Right lobe of liver (tissue), 4 donors: Measurements from ENCODE around the gene PYGM.

Source experiments
- POLR2A ChIP-seq: fragments of 450-650 bp; IDR thresholded peaks from one replicate; pipeline ENCODE4 v1.6.1; 2017; ENCODE audit warnings: antibody characterized with exemption, mild to moderate bottlenecking
- TF ChIP-seq, protein P1 (sequence below), 4 donors: fragments of 200-600 bp in 3 of 4; fragments of 450-650 bp in 1 of 4; IDR thresholded peaks; one replicate each; pipeline versions ENCODE4 v1.5.1 to v1.8.0; 2016 to 2022; ENCODE audit warnings: antibody characterized with exemption in 4 of 4, mild to moderate bottlenecking in 2 of 4
- donor health status: DM: no; HTN: no; CAD: no.
- donor health status: DM: no; HTN: no; CAD: no.
- donor health status: DM: no; HTN: yes; CAD: no.

GRCh38 chr11:64772303-64773018 lies 12.7 kb upstream of the PYGM start:
- TF ChIP-seq POLR2A, result no peak
- TF ChIP-seq, protein P1, sequence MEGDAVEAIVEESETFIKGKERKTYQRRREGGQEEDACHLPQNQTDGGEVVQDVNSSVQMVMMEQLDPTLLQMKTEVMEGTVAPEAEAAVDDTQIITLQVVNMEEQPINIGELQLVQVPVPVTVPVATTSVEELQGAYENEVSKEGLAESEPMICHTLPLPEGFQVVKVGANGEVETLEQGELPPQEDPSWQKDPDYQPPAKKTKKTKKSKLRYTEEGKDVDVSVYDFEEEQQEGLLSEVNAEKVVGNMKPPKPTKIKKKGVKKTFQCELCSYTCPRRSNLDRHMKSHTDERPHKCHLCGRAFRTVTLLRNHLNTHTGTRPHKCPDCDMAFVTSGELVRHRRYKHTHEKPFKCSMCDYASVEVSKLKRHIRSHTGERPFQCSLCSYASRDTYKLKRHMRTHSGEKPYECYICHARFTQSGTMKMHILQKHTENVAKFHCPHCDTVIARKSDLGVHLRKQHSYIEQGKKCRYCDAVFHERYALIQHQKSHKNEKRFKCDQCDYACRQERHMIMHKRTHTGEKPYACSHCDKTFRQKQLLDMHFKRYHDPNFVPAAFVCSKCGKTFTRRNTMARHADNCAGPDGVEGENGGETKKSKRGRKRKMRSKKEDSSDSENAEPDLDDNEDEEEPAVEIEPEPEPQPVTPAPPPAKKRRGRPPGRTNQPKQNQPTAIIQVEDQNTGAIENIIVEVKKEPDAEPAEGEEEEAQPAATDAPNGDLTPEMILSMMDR (IDR thresholded peaks at IDR 0.05), result no peak
